HG03097 (cell line): Measurements from ENCODE around the gene MSH3.
"Not testable (repeated sequence)": the region's sequence is repeated elsewhere in the genome, so short reads cannot be mapped to it uniquely, and the experiment has no call there.

Source experiments
- ATAC-seq: cut with Tn5 transposase; IDR thresholded peaks from one replicate; pipeline ENCODE4 v1.9.1; 2021; ENCODE audit not compliant: unreplicated experiment, low FRiP score

MSH3 gene

GRCh38 chr5:80705216-80705769 lies 50.8 kb downstream of the MSH3 start:
- ATAC-seq = no peak

DNA sequence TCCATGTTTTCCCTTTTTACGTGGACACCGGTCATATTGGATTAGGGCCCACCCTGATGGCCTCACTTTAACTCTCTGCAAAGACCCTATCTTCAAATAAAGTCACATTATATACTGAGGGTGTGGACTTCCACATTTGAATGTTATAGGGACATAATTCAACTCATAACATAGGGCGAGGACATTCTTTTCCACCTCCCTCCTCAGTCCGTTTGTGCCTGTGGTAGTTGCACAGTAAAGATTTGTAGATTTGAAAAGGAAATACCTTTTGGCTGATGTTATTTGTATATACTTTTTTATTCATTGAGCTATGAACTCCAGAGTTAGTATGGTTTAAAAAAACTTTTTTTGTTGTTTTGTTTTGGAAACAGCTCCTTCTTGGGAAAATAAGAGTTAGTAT lies 51.3 kb downstream of the MSH3 start:
- ATAC-seq = no peak

DNA sequence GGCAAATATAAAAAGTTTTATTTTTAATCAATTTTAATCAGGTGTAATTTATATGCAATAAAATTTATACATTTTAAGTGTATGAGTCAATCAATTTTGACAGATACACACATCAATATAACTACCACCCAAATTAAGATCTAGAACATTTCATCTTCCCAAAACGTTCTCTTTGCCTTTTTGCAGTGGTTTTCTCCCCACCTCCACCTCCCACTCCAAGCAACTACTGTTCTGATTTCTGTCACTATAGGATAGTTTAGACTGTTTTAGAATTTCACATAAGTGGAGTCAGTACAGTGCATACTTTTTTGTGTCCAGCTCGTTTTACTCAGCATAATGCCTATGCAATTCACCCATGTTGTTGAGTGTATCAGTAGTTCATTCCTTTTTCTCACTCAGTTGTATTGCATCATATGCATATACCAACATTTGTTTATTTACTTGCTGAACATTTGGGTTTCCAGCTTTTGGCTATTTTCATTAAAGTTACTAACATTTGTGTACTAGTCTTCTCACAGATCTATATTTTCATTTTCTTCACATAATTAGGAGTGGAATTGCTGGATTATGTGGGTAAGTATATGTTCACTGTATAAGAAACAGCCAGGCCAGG lies 52.5 kb downstream of the MSH3 start:
- ATAC-seq = no peak

DNA sequence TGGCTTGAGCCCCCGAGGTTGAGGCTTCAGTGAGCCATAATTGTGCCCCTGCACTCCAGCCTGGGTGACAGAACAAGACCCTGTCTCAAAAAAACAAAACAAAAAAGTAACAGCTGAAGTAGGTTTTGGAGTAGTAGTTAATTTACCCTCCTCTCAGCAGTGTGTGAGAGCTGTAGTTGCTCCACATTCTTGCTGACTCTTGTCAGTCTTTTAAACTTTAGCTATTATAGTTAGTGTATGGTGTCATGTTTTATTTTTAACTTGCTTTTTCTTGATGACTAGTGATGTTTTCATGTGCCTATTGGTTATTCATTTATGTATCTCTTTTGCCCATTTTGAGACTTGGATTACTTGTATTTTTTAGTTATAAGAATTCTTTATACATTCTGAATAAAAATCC lies 53.2 kb downstream of the MSH3 start:
- no peak for ATAC-seq

- ATAC-seq = no peak
Measured at GRCh38 chr5:80711216-80711615, 56.8 kb downstream of the MSH3 start.

DNA sequence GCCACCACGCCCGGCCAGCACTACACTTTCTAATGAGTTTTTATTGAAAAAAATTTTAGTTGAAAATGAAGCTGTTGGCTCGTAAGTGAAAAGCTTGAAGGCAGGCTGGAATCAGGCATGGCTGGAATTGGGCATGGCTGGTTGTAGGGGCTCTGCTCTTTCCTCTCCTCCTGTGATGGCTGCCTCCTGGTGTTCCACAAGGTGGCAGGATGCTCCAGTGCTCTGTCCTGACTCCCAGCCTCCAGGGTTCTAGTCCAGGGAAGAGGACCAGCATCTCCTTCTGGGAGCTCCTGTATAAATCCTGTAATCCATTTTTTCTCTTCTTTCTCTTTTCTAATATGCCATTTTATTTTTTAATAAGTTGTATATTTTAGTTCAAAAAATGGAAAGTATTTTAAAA lies 57.5 kb downstream of the MSH3 start:
- ATAC-seq = no peak

DNA sequence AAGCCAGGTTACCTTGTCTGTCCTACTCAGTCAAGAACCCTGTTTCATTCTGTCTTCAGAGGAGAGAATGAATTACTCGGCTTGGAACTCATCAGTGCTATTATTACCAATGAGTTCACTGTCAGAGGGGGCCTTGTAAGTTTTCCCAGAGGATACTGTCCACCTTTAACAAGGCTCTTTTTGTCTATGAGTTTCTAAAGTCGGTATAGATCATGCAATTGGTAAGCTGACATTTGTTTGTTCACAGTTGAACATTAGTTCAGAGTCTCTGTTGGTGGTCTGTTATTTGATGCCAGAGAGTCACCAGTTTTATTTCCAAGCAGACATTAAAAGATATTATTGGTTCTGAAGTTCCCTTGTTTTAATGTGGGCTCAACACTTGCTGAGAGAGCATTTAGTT lies 58.5 kb downstream of the MSH3 start:
- no peak for ATAC-seq

DNA sequence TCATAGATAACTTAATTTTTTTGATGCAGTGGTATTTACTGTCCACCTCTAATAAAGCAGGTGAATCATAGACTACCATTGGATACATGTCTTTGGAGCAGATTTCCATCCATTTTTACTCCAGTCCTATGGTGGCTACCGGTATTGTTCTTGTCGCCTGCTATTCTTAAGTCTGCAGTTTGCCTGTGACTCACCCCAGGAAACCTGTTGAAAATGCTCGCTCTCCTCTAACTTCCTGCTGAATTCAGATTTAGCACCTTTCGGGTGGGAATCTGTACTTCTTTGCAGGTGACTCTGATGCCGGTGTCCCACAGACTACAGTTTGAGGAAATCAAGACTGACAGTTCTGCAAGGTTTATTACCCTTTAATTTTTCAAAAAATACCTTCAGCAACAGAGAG lies 59.2 kb downstream of the MSH3 start:
- no peak for ATAC-seq

DNA sequence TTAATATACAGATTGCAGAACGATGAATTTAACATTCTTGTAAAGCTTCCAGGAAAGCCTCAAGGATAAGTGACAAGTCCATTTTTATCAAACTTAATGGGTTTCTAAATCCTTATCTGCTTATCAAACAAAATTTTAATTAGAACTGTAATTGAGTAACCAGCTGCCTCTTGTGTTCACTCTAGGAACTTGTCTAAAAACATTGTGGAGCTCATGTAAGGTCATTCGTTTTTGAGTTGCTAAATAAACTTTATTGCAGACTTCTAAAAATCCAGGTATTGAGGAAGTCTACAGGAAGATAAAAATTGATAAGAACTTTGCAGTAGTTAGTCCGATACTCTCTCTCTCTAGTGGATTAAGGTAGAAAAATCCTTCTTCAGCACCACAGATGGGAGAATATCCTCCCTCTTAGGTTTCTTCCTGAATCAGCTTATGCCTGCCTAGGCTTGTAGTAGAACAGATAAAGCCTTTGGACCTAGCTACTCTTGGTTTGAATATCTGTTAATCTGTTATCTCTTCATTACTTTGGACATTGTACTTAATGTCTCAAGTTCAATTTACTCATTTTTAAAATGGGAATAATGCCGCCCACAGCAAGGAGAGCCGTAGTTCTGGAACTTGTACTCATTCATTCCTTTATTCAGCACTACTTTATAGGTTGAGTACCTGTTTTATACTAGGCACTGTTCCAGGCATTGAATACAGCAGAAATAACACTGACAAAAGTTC lies 60.3 kb downstream of the MSH3 start:
- ATAC-seq = no peak

DNA sequence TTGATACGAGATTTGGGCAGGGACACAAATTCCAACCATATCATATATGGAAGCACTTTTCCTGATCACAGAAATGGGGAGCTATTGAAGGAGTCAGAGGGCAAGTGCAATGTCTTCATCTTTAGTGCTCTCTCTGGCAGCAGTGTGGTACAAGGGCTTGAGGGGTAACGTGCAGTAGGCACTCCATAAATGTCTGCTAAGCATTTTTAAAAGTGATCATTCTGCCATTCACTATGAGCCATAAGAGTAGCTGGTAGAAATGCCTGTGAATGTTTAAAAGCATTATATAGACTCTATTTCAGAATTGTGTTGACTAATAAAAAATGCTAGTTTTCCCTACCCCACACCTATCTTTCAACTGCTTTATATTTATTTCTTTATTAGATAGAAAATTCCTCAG lies 61.4 kb downstream of the MSH3 start:
- ATAC-seq = no peak

DNA sequence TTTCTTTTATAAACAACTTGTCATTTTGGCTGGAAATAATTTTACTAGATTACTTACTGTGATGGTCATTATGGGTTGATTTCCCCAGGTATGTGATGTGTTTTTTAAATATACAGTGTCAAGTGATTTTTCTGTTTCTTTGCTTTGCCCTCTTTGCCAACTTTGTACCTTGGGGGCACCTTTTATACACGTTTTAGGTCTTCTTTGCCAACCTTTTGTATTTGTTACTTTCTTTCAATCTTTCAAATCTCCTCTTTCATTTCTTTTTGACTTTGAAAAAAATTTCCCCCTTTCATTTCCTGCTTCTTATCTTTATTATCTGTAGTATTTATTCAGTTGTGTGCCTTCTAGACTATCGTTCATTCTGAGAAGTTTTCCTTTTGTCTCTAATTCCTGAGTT lies 65.7 kb downstream of the MSH3 start:
- ATAC-seq = no peak

GRCh38 chr5:80722916-80723315 lies 68.5 kb downstream of the MSH3 start:
- no peak for ATAC-seq

GRCh38 chr5:80725446-80725845 lies 71.0 kb downstream of the MSH3 start:
- ATAC-seq = no peak

DNA sequence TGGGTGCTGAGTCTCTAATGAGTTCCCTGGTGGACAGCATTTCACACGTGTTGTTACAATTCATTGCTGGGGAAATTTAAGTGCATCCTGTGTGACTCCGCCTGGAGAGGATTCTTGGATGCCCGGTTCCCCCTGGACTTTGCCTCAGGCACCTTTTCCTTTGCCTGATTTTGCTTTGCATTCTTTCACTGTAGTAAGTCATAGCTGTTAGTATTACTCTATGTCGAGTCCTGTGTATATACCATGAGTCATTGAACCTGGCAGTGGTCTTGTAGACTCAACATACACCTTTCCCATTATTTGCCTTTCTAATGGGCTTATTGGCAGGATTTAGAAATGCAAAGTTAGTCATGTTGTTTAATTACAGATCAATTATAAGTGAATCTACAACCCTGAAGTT lies 82.3 kb downstream of the MSH3 start:
- ATAC-seq = no peak

- ATAC-seq = no peak
Measured at GRCh38 chr5:80738466-80738865, 84.0 kb downstream of the MSH3 start.

GRCh38 chr5:80739057-80739456 lies 84.6 kb downstream of the MSH3 start:
- ATAC-seq = no peak

DNA sequence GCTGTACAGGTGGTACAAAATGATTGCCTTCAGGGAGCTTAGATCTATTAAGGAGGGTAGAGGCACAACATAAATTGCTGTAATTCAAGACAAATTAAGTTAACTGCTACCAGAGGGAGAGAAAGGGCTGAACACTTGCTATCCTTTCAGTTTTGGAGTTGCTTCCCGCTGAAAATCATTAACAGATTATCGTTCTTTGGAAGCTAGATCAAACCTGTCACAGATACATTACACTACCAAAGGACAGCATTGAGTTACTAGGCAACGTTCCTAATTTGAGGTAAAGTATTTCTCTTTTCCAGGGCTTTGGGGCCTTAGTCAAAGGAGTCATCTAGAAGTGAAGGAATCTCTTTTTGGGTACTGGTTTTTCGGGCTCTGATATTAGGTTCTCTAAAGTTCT lies 85.0 kb downstream of the MSH3 start:
- no peak for ATAC-seq

DNA sequence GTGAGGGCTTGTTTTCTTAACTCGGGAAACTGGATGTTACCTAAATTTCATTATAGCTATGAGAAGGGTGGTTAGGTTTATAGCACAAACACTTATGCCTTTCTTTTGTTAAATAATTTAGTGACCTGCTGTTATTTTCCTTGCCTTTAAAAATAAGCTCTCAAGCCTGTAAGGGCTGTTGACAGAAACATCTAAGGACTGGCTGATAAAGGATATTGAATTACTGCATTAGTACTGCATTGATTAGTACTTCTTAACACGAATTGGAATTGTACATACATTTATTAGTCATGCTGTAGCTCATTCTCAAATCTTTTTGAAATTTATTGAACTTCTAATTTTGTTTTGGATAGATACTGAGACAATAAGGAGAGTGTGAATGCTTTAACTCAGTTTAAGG lies 85.4 kb downstream of the MSH3 start:
- ATAC-seq = no peak

- not testable (repeated sequence) for ATAC-seq
Measured at GRCh38 chr5:80740488-80740887, 86.0 kb downstream of the MSH3 start.

- ATAC-seq = no peak
Measured at GRCh38 chr5:80740999-80741398, 86.5 kb downstream of the MSH3 start.

DNA sequence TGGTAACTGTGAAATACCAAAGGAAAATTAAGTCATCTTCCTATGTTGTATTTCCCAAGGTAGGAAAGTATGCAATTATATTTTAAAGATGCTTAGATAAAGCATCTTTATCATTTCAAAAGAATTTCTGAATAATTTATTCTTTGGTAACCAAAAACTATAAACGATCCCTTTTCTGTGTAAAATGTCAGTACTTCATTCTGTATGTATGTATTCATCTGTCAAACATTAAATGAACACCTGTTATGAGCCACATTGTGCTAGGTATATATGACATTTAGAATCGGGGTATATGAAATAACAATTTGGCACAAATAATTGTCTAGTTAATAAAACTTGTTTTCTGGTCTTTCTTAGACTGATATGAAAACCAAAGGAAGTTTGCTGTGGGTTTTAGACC lies 89.7 kb downstream of the MSH3 start:
- no peak for ATAC-seq

DNA sequence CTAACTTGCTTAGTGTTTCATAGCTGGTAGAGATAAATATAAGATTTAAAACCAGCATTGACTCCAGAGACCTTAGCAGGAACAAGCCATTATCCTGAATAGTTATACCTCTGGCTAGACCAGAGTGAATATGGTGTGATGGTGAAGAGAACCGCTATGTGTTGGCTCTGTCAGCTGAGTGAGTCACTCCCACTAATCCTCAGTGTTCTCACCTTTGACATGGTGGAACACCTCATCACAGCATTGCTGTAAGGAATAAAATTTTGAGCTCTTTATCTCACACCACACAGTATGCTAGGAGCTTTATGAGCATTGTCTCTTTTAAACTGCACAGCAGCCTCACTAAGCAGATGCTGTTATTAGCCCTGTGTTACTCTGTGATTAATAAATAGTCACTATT lies 91.0 kb downstream of the MSH3 start:
- ATAC-seq = no peak
